ENCODE data around the gene ZNF860.
"Not testable (repeated sequence)": the region's sequence is repeated elsewhere in the genome, so short reads cannot be mapped to it uniquely, and the experiment has no call there.

The ZNF860 gene

DNA sequence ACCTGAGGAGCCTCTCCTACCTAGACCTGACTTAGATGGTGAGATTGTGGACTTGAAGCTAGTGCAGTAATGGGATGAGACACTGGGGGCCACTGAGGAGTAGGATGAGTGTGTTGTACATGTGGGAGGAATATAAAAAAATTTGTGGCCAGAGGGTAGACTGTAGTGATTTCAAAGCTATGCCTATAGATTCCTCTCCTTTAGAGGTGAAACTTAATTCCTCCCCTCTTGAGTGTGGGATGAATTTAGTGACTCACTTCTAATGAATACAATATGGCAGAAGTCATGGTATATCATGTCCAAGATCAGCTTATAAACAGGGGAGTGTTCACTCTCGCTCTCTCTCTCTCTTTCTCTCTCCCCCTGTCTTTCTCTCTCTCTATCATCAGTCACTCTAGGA, 6.7 kb downstream of the ZNF860 start:
- intact Hi-C loops (cut with DNase I): no loop called here
- DNase-seq: no peak

DNA sequence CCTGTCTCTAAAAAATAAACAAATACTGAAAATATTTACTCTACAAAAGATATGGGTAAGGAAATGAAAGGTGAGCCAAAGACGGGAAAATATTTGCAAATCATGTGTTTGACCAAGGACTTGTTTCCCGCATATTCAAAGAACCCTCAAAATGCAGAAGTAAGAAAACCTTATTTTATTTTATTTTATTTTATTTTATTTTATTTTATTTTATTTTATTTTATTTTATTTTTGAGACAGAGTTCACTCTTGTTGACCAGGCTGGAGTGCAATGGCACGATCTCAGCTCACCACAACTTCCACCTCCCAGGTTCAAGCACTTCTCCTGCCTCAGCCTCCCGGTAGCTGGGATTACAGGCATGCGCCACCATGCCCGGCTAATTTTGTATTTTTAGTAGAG, 11.4 kb downstream of the ZNF860 start:
- intact Hi-C loops (cut with DNase I); DNase-seq: not testable (repeated sequence)

GRCh38 chr3:31993843-31994242, 12.3 kb downstream of the ZNF860 start:
- intact Hi-C loops (cut with DNase I): no loop called here
- no peak for DNase-seq

GRCh38 chr3:31995026-31995425, 13.5 kb downstream of the ZNF860 start:
- DNase-seq; intact Hi-C loops (cut with DNase I): not testable (repeated sequence)

GRCh38 chr3:31996195-31996594, 14.6 kb downstream of the ZNF860 start:
- DNase-seq: no peak
- intact Hi-C loops (cut with DNase I): no loop called here

DNA sequence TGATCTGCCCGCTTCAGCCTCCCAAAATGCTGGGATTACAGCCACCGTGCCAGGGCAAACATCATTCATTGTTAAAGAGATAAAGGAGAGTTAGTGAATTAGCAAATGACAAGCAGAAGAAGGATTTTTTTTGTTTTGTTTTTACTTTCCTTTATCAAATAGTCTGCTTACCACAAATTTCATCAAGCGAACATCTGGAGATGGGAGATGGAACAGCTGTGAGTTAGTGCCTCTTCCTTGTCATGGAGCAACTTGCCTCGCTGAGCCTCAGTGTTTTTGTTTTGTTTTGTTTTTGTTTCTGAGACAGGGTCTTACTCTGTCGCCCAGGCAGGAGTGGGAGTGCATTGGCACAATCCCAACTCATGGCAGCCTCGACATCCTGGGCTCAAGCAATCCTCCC, 15.9 kb downstream of the ZNF860 start:
- intact Hi-C loops (cut with DNase I): no loop called here
- DNase-seq: no peak

DNA sequence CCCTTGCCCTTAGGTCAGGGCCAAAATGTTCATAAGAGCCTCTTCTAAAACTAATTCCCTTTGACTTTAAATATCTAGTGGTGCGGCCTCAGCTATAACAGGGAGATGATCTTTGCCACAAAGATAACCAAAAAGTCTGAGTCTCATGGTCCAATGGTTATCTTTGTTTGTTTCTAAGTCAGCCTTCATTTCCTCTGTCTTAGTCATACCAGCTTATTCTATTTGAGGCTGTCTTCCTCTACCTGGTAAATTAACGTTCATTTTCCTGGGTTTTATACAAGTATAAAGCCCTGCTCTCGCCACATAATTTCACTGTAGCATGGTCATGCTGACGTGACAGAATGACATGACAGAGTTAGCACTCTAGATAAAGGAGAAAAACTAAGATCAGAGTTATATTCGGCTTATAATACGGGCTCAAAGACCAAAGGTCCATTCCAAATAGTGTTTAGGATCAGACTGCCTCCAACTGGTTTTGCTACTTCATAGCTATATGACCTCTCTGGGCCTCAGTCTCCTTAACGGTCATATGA, 18.4 kb downstream of the ZNF860 start:
- DNase-seq: no peak
- intact Hi-C loops (cut with DNase I): no loop called here

- intact Hi-C loops (cut with DNase I): no loop called here
- no peak for DNase-seq
Measured at GRCh38 chr3:32000877-32001276, 19.3 kb downstream of the ZNF860 start.

GRCh38 chr3:32002561-32003368, 21.2 kb downstream of the ZNF860 start:
- DNase-seq: no peak
- intact Hi-C loops (cut with DNase I): no loop called here

DNA sequence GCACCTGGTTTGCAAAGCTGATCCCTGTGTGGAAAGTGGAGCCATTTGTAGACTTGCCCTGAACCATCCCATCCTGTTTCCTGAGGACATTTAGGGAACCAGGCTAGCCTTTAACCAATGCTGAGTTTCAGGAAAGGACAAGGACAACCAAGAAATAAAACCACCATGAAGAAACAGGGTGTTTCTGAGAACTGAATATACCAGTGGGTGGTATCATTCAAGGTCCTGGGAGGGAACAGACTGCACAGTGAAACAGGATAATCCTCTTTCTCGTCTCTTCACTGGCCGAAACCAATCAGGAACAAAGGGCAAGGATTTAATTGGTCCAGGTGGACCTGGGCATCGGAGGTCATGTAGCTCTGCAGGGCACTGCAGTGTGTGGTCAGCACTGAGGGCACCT, 21.8 kb downstream of the ZNF860 start:
- intact Hi-C loops (cut with DNase I): no loop called here
- no peak for DNase-seq

DNA sequence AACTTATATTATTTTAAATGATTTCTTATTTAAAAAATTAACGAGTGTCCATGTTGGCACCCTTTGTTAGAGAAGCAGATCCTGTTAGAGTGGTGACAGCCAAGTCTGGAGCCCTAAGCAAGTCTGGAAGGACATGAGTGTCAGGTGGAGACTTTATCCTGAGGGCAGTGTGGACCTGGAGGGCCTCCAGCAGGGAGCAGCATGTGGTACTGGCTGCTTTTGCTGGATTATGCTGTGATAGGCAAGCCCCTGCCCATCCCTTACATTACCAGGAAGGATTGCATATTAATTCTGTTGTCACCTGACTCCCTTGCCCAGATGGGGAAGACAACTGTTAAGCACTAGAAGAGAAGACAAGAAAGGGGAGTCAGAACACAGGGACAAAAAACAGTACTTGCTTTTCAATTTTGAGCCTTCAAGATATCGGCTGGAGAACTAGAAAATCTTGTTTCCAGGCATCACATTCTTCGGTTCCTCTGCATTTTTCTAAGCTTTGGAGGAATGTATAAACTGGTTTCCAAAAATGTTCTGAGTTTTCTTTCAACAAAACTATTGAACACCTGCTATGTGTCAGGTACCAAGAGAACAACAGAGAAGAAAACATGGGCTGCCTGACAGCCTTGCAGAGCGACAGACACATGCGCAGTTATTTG, 22.7 kb downstream of the ZNF860 start:
- no peak for DNase-seq
- intact Hi-C loops (cut with DNase I): no loop called here

DNA sequence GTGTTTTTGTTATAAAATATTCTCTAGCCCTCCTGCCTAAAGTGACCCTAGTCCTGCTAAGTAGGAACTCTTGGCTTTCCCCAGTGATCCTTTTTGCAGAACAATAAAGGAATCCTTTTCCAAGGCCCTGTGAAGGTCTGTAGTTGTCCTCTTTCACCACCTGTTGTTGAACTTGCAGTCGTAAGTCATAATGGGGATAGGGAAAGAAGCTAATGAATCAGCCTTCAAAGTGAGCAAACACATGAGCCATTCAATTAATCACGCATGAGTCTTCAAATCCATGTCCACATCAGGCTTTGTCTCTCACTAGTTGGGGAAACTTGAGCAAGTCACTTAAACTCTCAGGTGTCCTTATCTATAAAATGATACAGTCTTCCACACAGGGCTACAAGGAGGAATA, 27.6 kb downstream of the ZNF860 start:
- DNase-seq: no peak
- intact Hi-C loops (cut with DNase I): no loop called here

DNA sequence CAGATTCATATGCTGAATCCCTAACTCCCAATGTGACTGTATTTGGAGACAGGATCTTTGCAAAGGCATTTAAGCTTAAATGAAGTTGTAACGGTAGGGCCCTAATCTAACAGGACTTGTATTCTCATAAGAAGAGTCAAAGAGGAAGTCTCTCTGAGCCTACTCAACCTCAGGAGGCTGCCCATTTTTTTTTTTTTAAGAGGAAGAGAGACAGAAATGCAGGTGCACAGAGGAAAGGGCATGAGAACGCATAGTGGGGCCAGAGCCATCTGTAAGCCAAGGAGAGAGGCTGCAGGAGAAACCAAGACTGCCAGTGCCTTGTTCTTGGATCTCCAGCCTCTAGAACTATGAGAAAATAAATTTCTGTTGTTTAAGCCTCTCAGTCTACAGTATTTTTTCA, 28.4 kb downstream of the ZNF860 start:
- DNase-seq: no peak
- intact Hi-C loops (cut with DNase I): no loop called here

DNA sequence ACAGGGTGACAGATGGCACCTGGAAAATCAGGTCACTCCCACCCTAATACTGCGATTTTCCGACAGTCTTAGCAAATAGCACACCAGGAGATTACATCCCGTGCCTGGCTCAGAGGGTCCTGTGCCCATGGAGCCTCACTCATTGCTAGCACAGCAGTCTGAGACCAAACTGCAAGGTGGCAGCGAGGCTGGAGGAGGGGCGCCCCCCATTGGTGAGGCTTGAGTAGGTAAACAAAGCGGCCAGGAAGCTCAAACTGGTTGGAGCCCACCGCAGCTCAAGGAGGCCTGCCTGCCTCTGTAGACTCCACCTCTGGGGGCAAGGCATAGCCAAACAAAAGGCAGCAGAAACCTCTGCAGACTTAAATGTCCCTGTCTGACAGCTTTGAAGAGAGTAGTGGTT, 29.1 kb downstream of the ZNF860 start:
- intact Hi-C loops (cut with DNase I); DNase-seq: not testable (repeated sequence)

DNA sequence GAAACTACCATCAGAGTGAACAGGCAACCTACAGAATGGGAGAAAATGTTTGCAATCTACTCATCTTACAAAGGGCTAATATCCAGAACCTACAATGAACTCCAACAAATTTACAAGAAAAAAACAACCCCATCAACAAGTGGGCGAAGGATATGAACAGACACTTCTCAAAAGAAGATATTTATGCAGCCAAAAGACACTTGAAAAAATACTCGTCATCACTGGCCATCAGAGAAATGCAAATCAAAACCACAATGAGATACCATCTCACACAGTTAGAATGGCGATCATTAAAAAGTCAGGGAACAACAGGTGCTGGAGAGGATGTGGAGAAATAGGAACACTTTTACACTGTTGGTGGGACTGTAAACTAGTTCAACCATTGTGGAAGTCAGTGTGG, 34.1 kb downstream of the ZNF860 start:
- intact Hi-C loops (cut with DNase I); DNase-seq: not testable (repeated sequence)

- no peak for DNase-seq
- intact Hi-C loops (cut with DNase I): no loop called here
Measured at GRCh38 chr3:32017286-32017685, 35.7 kb downstream of the ZNF860 start.

- DNase-seq: peak in 13 of 42 donors; percentile 12 to 54 (median 20)
- intact Hi-C loops (cut with DNase I): no loop called here
Measured at GRCh38 chr3:32018757-32019564, 37.4 kb downstream of the ZNF860 start.

- DNase-seq: no peak
- intact Hi-C loops (cut with DNase I): loop anchor here (2.0 kb wide), 1 partner anchor 124 kb away; no protein-coding TSS in a partner anchor
Measured at GRCh38 chr3:32021155-32021554, 39.6 kb downstream of the ZNF860 start.

DNA sequence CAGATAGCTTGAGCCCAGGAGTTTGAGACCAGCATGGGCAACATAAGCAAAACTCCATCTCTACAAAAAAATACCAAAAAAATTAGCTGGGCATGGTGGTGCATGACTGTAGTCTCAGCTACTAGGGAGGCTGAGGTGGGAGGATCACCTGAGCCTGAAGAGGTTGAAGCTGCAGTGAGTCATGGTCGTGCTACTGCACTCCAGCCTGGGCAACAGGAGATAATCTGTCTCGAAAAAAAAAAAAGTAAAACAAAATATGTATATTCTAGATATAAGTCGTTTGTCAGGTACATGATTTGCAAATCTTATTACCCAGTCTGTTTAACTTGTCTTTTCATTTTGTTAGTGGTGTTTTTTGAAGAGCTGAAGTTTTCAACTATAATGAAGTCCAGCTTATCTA, 40.2 kb downstream of the ZNF860 start:
- intact Hi-C loops (cut with DNase I): loop anchor here (2.0 kb wide), 1 partner anchor 123 kb away; no protein-coding TSS in a partner anchor
- no peak for DNase-seq

DNA sequence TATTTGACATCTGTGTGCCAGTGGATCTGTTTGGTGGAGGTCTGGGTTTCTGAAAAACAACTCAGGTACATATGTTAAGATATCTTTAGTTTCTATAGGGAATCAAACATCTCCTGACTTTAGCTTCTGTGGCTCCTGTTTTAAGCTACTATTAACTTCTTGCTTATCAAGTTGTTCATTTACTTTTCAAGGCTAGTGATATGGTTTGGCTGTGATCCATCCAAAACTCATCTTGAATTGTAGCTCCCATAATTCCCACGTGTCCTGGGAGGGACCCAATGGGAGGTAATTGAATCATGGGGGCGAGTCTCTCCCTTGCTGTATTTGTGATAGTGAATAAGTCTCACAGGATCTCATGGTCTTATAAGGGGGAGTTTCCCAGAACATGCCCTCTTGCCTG, 41.4 kb downstream of the ZNF860 start:
- intact Hi-C loops (cut with DNase I): no loop called here
- no peak for DNase-seq
